Endothelial cell of umbilical vein (primary cell): ENCODE results near the gene ZNF511. TPM values are rescaled to one million over a fixed set of nuclear protein-coding genes. Genes with fewer than 3 reads are reported as not detected.

ENCODE experiments used
- BruUV-seq: library from RNA; stranded (reverse); fragments of 400-500 nt; replicated peaks from 2 replicates; lab custom pipeline; 2021; lab: Mats Ljungman, UMichigan
- CTCF ChIA-PET: fragments of 300-600, 350-600 bp; sonication (Branson Sonifier 250); formaldehyde crosslinking; loops from one replicate; lab custom pipeline; 2021; ENCODE audit warnings: antibody characterized with exemption, inconsistent platforms; lab: Charles Lee
- POLR2A ChIA-PET: fragments of 300-600, 350-600 bp; sonication (Branson Sonifier 250); formaldehyde crosslinking; loops from one replicate; lab custom pipeline; 2021; ENCODE audit warnings: antibody characterized with exemption, inconsistent platforms; lab: Charles Lee
- DNase-seq: peaks from one replicate; pipeline ENCODE4 v3.0.0-alpha.2; 2011; ENCODE audit warnings: low read depth, low spot score
- FAIRE-seq: peaks from 2 replicates; lab custom pipeline; 2011; peaks lifted over from hg19 to GRCh38; lab: Jason Lieb, UNC
- H2AFZ ChIP-seq: 2 replicates; pipeline ENCODE4 v1.6.0; 2012; ENCODE audit warnings: low read depth, low read length, control low read depth, inconsistent platforms
- H3K27ac ChIP-seq: 2 replicates; pipeline ENCODE4 v1.5.1; 2011; ENCODE audit warnings: low read depth, mild to moderate bottlenecking, control low read depth, low read length, moderate library complexity; ENCODE audit not compliant: insufficient read depth
- H3K27me3 ChIP-seq, 2 experiments: 2 replicates each; pipeline versions ENCODE4 v1.6.0 to v1.6.1; 2011; ENCODE audit warnings: low read length in 2 of 2, mixed read lengths in 1 of 2; ENCODE audit not compliant: control insufficient read depth in 2 of 2, insufficient read depth in 2 of 2
- H3K36me3 ChIP-seq, 2 experiments: 2 replicates in 1 of 2; 3 replicates in 1 of 2; pipeline ENCODE4 v1.5.1; 2011; ENCODE audit warnings: low read length in 2 of 2, mild to moderate bottlenecking in 1 of 2, moderate library complexity in 1 of 2; ENCODE audit not compliant: control insufficient read depth in 2 of 2, insufficient read depth in 2 of 2; ENCODE audit errors: extremely low read depth in 1 of 2
- H3K4me1 ChIP-seq: 3 replicates; pipeline ENCODE4 v1.5.1; 2011; ENCODE audit warnings: mild to moderate bottlenecking, low read length; ENCODE audit not compliant: control insufficient read depth, insufficient read depth; ENCODE audit errors: extremely low read depth
- H3K4me2 ChIP-seq: 2 replicates; pipeline ENCODE4 v1.6.1; 2011; ENCODE audit warnings: low read length, control low read depth, mixed read lengths; ENCODE audit not compliant: insufficient read depth
- H3K4me3 ChIP-seq, 3 experiments: fragments of 200-600 bp in 1 of 3; sonication (generic), shearing (Covaris generic) in 1 of 3; replicated peaks in 1 of 3; 2 replicates each; pipeline ENCODE4 v1.5.1; 2011 to 2016; ENCODE audit warnings: control low read depth in 3 of 3, low read length in 3 of 3, mild to moderate bottlenecking in 2 of 3, inconsistent platforms in 1 of 3, low read depth in 1 of 3, moderate library complexity in 1 of 3; ENCODE audit not compliant: insufficient read depth in 1 of 3
- H3K79me2 ChIP-seq: 2 replicates; pipeline ENCODE4 v1.6.0; 2012; ENCODE audit warnings: low read length, inconsistent platforms; ENCODE audit not compliant: control insufficient read depth, insufficient read depth
- H3K9ac ChIP-seq: replicated peaks from 2 replicates; pipeline ENCODE3; 2011; ENCODE audit warnings: low read length, control low read depth; ENCODE audit not compliant: insufficient read depth; ENCODE audit errors: extremely low read depth
- H3K9me1 ChIP-seq: replicated peaks from 3 replicates; pipeline ENCODE4 v1.6.0; 2011; ENCODE audit warnings: mild to moderate bottlenecking, low read length; ENCODE audit not compliant: control insufficient read depth, insufficient read depth; ENCODE audit errors: extremely low read depth
- H3K9me3 ChIP-seq: replicated peaks from 2 replicates; pipeline ENCODE4 v1.5.1; 2012; ENCODE audit warnings: low read length, inconsistent platforms; ENCODE audit not compliant: control insufficient read depth, insufficient read depth
- H4K20me1 ChIP-seq: replicated peaks from 2 replicates; pipeline ENCODE3; 2011; ENCODE audit warnings: mild to moderate bottlenecking, low read length; ENCODE audit not compliant: control insufficient read depth, insufficient read depth; ENCODE audit errors: extremely low read depth
- CTCF ChIP-seq, 2 donors: IDR thresholded peaks; 1 replicate in 1 of 2; 2 replicates in 1 of 2; pipeline ENCODE4 v1.5.1; 2011; ENCODE audit warnings: low read length in 2 of 2, mild to moderate bottlenecking in 2 of 2, moderate library complexity in 2 of 2, control low read depth in 1 of 2, inconsistent platforms in 1 of 2, low read depth in 1 of 2; ENCODE audit not compliant: insufficient read depth in 1 of 2; ENCODE audit errors: extremely low read depth in 1 of 2
- EZH2 ChIP-seq: IDR thresholded peaks from 2 replicates; pipeline ENCODE4 v1.6.1; 2012; ENCODE audit warnings: borderline replicate concordance, low read depth, mild to moderate bottlenecking, moderate library complexity, low read length, inconsistent platforms; ENCODE audit not compliant: severe bottlenecking
- FOS ChIP-seq: IDR thresholded peaks from 2 replicates; pipeline ENCODE4 v1.6.1; 2011; ENCODE audit warnings: mild to moderate bottlenecking, low read length, moderate library complexity, borderline replicate concordance; ENCODE audit not compliant: insufficient read depth
- GATA2 ChIP-seq: IDR thresholded peaks from 2 replicates; pipeline ENCODE4 v1.7.0; 2011; ENCODE audit warnings: low read depth, mild to moderate bottlenecking, moderate library complexity, mixed read lengths, low read length; ENCODE audit not compliant: insufficient read length, insufficient read depth
- JUN ChIP-seq: IDR thresholded peaks from 2 replicates; pipeline ENCODE4 v1.6.1; 2011; ENCODE audit warnings: borderline replicate concordance, low read depth; ENCODE audit not compliant: insufficient read length, insufficient read depth
- MAX ChIP-seq: IDR thresholded peaks from 2 replicates; pipeline ENCODE4 v1.6.1; 2011; ENCODE audit not compliant: insufficient read depth, insufficient read length
- MYC ChIP-seq: IDR thresholded peaks from one replicate; pipeline ENCODE4 v1.6.1; 2011; ENCODE audit warnings: mild to moderate bottlenecking, low read depth, low read length
- POLR2A ChIP-seq: IDR thresholded peaks from 2 replicates; pipeline ENCODE4 v1.6.1; 2012; ENCODE audit warnings: low read depth, mild to moderate bottlenecking, control low read depth, low read length
- POLR2AphosphoS5 ChIP-seq: IDR thresholded peaks from 2 replicates; pipeline ENCODE4 v1.6.1; 2012; ENCODE audit warnings: low read depth, mild to moderate bottlenecking, control low read depth, low read length, moderate library complexity; ENCODE audit not compliant: insufficient read depth
- dilution Hi-C: fragments of 300-500 bp; cut with MboI; formaldehyde crosslinking; loops from one replicate; pipeline ENCODE4 v1.15.0; 2019; ENCODE audit warnings: low sequenced_read_pairs; ENCODE audit not compliant: extremely low pct_ligation_motif_present
- intact Hi-C: fragments of 100-400 bp; cut with micrococcal nuclease; formaldehyde crosslinking; loops from one replicate; pipeline ENCODE4 v1.10.0; 2022
- polyA plus RNA-seq, 4 experiments: library from polyadenylated mRNA; depleted of rRNA in 3 of 4; stranded (reverse) in 3 of 4; unstranded in 1 of 4; fragments of >200 nt; gene quantifications; 2 replicates each; pipeline versions ENCODE4 v1.2.1 to v1.2.3, GENCODE V29; 2011 to 2012; ENCODE audit warnings: missing spikeins in 1 of 4
- total RNA-seq: library from RNA; stranded (reverse); gene quantifications from 2 replicates; pipeline ENCODE4 v1.2.3, GENCODE V29; 2021

The ZNF511 gene
- total and polyA plus RNA-seq, 2 donors (not counting 3 experiments of a cell fraction or from before 2014, with no cell fraction given) = 25.6 to 37.9 TPM

GRCh38 chr10:133278577-133279265, 30.0 kb upstream of the ZNF511 start:
- DNase-seq (no peak), FAIRE-seq (no peak)
- Histone ChIP-seq H3K79me2 (no peaks in the 10 kb centered on the region), H3K4me1 (no peaks in the 10 kb centered on the region), H2AFZ (no peak overlapping the region), H3K27me3 (peaks cover 5 to 10% of the 10 kb centered on the region in 2 experiments), H3K36me3 (peaks cover 4 to 23% of the 10 kb centered on the region in 2 experiments), H3K9me1 (no peaks in the 10 kb centered on the region), H4K20me1 (no peaks in the 10 kb centered on the region), H3K4me3 (no peak overlapping the region), H3K27ac (no peak overlapping the region), H3K9me3 (no peaks in the 10 kb centered on the region), H3K9ac (no peak overlapping the region), H3K4me2 (no peak overlapping the region)
- CTCF ChIA-PET = interaction anchor here (1.0 to 1.5 kb wide), 3 partner anchors 14 to 316 kb away, joined by 3 to 6 read pairs (median 5); no protein-coding TSS in a partner anchor
- intact Hi-C loops = no loop called here
- dilution Hi-C loops = no loop called here
- no TSS peak for BruUV-seq
- TF ChIP-seq POLR2AphosphoS5 (no peak), FOS (no peak), GATA2 (no peak), POLR2A (no peak)
- POLR2A ChIA-PET = no interaction called here

GRCh38 chr10:133279326-133280226, 29.1 kb upstream of the ZNF511 start:
- peaks cover 4 to 28% of the 10 kb centered on the region in 2 experiments for H3K36me3 ChIP-seq
- FAIRE-seq (no peak), DNase-seq (no peak)
- H3K9ac ChIP-seq = no peak overlapping the region
- no peaks in the 10 kb centered on the region for H3K79me2 ChIP-seq
- H3K9me1 ChIP-seq = no peaks in the 10 kb centered on the region
- no peak overlapping the region for H3K4me3 ChIP-seq
- dilution Hi-C loops = no loop called here
- H3K9me3 ChIP-seq = no peaks in the 10 kb centered on the region
- no peaks in the 10 kb centered on the region for H3K4me1 ChIP-seq
- BruUV-seq = no TSS peak
- H3K27ac ChIP-seq = no peak overlapping the region
- TF ChIP-seq FOS = no peak
- no peak for TF ChIP-seq CTCF (IDR thresholded peaks at IDR 0.05; ENCODE audit: extremely low read depth in 1 of 2, insufficient read depth in 1 of 2, low read depth in 1 of 2, low read length in 2 of 2)
- TF ChIP-seq POLR2AphosphoS5 = no peak
- no peak for TF ChIP-seq MAX
- TF ChIP-seq EZH2 = no peak
- TF ChIP-seq JUN = no peak
- TF ChIP-seq MYC = no peak
- no peak for TF ChIP-seq POLR2A
- no peak for TF ChIP-seq GATA2
- intact Hi-C loops = no loop called here
- no peaks in the 10 kb centered on the region for H4K20me1 ChIP-seq
- no peak overlapping the region for H2AFZ ChIP-seq
- peaks cover 5 to 10% of the 10 kb centered on the region in 2 experiments for H3K27me3 ChIP-seq
- ChIA-PET POLR2A (no interaction called here), CTCF (no interaction called here)
- H3K4me2 ChIP-seq = no peak overlapping the region
